ENCODE data around the gene ADGRG3.
A peak's percentile ranks its signal among the peaks of the same experiment; 100 is the strongest.

Gene ADGRG3

DNA sequence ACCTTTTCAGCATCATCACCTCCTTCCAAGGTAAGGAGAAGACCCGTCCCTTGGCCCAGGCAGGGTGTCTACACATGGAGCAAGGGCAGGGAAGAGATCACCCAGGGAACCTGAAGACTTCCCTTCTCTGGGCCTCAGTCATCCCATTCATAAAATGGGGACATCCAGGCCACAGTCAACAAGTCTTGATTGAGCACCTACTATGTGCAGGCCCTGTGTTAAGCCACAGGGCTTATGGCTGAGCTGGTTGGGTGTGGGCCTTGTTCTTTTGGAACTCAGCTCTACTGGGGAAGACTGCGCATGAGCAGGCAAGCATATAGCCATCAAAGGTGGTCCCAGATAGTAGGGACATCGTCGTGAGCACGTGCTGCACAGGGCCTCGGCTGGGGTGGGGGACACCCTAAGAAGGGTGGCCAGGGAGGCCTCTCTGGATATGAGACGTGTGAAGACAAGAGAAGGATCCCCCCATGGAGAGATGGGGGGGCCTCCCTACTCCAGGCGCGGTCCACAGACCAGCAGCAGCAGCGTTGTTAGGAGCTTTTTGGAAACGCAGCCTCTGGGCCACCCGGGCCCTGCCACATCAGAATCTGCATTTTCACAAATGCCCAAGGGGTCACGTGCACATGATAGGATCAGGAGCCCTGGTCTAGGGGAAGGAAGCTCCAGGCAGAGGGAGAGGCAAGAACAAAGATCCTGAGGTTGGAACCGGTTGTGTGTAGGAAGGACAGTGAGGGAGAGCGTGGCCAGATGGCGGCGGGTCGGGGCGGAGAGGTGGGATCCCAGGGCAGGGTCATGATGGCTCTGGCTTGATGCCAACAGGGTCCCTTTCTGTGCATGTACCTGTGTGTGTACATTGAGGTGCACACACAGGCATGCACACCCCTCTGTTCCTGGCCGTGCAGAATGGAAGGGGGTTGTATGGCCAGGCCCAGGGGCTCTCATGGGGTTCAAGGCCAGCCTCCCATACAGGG is 5.9 kb upstream of the ADGRG3 start:
- no peak for DNase-seq (ENCODE audit: low read depth)
- TF ChIP-seq POLR2A (IDR thresholded peaks at IDR 0.05; ENCODE audit: extremely low read depth, insufficient read length) (no peak), MAX (IDR thresholded peaks at IDR 0.05; ENCODE audit: low read depth, low read length) (no peak)
- TF ChIP-seq, protein P1, sequence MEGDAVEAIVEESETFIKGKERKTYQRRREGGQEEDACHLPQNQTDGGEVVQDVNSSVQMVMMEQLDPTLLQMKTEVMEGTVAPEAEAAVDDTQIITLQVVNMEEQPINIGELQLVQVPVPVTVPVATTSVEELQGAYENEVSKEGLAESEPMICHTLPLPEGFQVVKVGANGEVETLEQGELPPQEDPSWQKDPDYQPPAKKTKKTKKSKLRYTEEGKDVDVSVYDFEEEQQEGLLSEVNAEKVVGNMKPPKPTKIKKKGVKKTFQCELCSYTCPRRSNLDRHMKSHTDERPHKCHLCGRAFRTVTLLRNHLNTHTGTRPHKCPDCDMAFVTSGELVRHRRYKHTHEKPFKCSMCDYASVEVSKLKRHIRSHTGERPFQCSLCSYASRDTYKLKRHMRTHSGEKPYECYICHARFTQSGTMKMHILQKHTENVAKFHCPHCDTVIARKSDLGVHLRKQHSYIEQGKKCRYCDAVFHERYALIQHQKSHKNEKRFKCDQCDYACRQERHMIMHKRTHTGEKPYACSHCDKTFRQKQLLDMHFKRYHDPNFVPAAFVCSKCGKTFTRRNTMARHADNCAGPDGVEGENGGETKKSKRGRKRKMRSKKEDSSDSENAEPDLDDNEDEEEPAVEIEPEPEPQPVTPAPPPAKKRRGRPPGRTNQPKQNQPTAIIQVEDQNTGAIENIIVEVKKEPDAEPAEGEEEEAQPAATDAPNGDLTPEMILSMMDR (IDR thresholded peaks at IDR 0.05; ENCODE audit: low read depth, low read length): no peak
- no peak overlapping the region for H3K4me3 ChIP-seq (ENCODE audit: low read depth, low read length)

DNA sequence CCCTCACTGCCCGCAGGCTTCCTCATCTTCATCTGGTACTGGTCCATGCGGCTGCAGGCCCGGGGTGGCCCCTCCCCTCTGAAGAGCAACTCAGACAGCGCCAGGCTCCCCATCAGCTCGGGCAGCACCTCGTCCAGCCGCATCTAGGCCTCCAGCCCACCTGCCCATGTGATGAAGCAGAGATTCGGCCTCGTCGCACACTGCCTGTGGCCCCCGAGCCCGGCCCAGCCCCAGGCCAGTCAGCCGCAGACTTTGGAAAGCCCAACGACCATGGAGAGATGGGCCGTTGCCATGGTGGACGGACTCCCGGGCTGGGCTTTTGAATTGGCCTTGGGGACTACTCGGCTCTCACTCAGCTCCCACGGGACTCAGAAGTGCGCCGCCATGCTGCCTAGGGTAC is 4.7 kb upstream of the ADGRG3 start:
- TF ChIP-seq MAX (IDR thresholded peaks at IDR 0.05; ENCODE audit: low read depth, low read length) (no peak), POLR2A (IDR thresholded peaks at IDR 0.05; ENCODE audit: extremely low read depth, insufficient read length) (no peak), MYC (IDR thresholded peaks at IDR 0.05; ENCODE audit: low read depth, low read length) (no peak)
- TF ChIP-seq, protein P1 (IDR thresholded peaks at IDR 0.05; ENCODE audit: low read depth, low read length): no peak
- no peak for DNase-seq (ENCODE audit: low read depth)
- H3K4me3 ChIP-seq (ENCODE audit: low read depth, low read length): no peak overlapping the region

DNA sequence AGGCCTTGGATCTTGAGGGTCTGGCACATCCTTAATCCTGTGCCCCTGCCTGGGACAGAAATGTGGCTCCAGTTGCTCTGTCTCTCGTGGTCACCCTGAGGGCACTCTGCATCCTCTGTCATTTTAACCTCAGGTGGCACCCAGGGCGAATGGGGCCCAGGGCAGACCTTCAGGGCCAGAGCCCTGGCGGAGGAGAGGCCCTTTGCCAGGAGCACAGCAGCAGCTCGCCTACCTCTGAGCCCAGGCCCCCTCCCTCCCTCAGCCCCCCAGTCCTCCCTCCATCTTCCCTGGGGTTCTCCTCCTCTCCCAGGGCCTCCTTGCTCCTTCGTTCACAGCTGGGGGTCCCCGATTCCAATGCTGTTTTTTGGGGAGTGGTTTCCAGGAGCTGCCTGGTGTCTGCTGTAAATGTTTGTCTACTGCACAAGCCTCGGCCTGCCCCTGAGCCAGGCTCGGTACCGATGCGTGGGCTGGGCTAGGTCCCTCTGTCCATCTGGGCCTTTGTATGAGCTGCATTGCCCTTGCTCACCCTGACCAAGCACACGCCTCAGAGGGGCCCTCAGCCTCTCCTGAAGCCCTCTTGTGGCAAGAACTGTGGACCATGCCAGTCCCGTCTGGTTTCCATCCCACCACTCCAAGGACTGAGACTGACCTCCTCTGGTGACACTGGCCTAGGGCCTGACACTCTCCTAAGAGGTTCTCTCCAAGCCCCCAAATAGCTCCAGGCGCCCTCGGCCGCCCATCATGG is 4.0 kb upstream of the ADGRG3 start:
- no peak overlapping the region for H3K4me3 ChIP-seq (ENCODE audit: low read depth, low read length)
- TF ChIP-seq POLR2A (IDR thresholded peaks at IDR 0.05; ENCODE audit: extremely low read depth, insufficient read length) (no peak), MYC (IDR thresholded peaks at IDR 0.05; ENCODE audit: low read depth, low read length) (no peak), MAX (IDR thresholded peaks at IDR 0.05; ENCODE audit: low read depth, low read length) (no peak)
- TF ChIP-seq, protein P1 (IDR thresholded peaks at IDR 0.05; ENCODE audit: low read depth, low read length): peak; percentile 8
- no peak for DNase-seq (ENCODE audit: low read depth)

GRCh38 chr16:57664662-57665025 is 3.5 kb upstream of the ADGRG3 start:
- TF ChIP-seq MYC (IDR thresholded peaks at IDR 0.05; ENCODE audit: low read depth, low read length): no peak
- H3K4me3 ChIP-seq (ENCODE audit: low read depth, low read length): no peak overlapping the region

GRCh38 chr16:57665541-57665940 is 2.6 kb upstream of the ADGRG3 start:
- no peak for TF ChIP-seq MYC (IDR thresholded peaks at IDR 0.05; ENCODE audit: low read depth, low read length)
- TF ChIP-seq POLR2A (IDR thresholded peaks at IDR 0.05; ENCODE audit: extremely low read depth, insufficient read length): no peak
- no peak for TF ChIP-seq MAX (IDR thresholded peaks at IDR 0.05; ENCODE audit: low read depth, low read length)
- TF ChIP-seq, protein P1 (IDR thresholded peaks at IDR 0.05; ENCODE audit: low read depth, low read length): no peak
- H3K4me3 ChIP-seq (ENCODE audit: low read depth, low read length): no peak overlapping the region
- DNase-seq (ENCODE audit: low read depth): no peak

More at GRCh38 chr16:57664662-57665025, 3.5 kb upstream of the ADGRG3 start:
- no peak for DNase-seq (ENCODE audit: low read depth)
